ENCODE measurements around the gene ZBTB2. TPM values are rescaled to one million over a fixed set of nuclear protein-coding genes. Genes with fewer than 3 reads are reported as not detected.

The ZBTB2 gene
- total RNA-seq, 1 experiment from 2014 or later, result 14.3 TPM

DNA sequence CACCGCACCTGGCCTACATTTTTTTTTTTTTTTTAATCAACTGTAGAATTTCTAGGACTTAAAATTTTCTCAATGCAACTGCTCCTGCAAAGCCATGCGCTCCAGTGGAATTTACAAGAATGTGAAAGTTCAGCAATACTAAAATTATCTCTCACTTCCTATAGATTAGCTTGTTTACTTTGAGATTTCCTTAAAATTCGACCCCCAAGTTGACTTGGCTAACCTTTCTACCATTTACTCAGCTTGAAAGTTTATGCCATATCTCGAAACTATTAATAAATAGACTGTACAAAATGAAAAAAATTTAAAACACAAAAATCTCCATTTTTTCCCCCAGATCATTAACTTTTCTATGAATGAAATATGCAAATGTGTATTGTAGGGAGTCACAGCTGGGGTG, 64.3 kb downstream of the ZBTB2 start:
- peaks cover 24% of the 10 kb centered on the region for H3K4me1 Mint-ChIP-seq
- ATAC-seq (no peak), DNase-seq (ENCODE audit: low spot score) (no peak)
- H3K36me3 Mint-ChIP-seq, result no peaks in the 10 kb centered on the region
- H3K4me3 Mint-ChIP-seq, result no peak overlapping the region
- ChIA-PET CTCF (interaction anchor here (0.6 to 4.2 kb wide), 3 partner anchors 13 to 313 kb away, joined by 3 to 93 read pairs (median 3); no protein-coding TSS in a partner anchor), POLR2A (interaction anchor here (0.6 to 0.7 kb wide), 2 partner anchors 94 to 349 kb away, joined by 3 read pairs; no protein-coding TSS in a partner anchor)
- H3K27ac Mint-ChIP-seq, result no peak overlapping the region
- TF ChIP-seq ZNF232 (CRISPR knock-in tag; IDR thresholded peaks at IDR 0.05), result no peak
- no peak for TF ChIP-seq NFE2L1 (CRISPR knock-in tag; IDR thresholded peaks at IDR 0.05)
- no peak for TF ChIP-seq SOX15 (CRISPR knock-in tag; IDR thresholded peaks at IDR 0.05)
- TF ChIP-seq, protein P1, sequence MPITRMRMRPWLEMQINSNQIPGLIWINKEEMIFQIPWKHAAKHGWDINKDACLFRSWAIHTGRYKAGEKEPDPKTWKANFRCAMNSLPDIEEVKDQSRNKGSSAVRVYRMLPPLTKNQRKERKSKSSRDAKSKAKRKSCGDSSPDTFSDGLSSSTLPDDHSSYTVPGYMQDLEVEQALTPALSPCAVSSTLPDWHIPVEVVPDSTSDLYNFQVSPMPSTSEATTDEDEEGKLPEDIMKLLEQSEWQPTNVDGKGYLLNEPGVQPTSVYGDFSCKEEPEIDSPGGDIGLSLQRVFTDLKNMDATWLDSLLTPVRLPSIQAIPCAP (CRISPR knock-in tag; IDR thresholded peaks at IDR 0.05), result no peak
- TF ChIP-seq CREM (CRISPR knock-in tag; IDR thresholded peaks at IDR 0.05), result no peak
- TF ChIP-seq ZNF219 (CRISPR knock-in tag; IDR thresholded peaks at IDR 0.05; ENCODE audit: borderline replicate concordance), result no peak
- TF ChIP-seq, protein P2, sequence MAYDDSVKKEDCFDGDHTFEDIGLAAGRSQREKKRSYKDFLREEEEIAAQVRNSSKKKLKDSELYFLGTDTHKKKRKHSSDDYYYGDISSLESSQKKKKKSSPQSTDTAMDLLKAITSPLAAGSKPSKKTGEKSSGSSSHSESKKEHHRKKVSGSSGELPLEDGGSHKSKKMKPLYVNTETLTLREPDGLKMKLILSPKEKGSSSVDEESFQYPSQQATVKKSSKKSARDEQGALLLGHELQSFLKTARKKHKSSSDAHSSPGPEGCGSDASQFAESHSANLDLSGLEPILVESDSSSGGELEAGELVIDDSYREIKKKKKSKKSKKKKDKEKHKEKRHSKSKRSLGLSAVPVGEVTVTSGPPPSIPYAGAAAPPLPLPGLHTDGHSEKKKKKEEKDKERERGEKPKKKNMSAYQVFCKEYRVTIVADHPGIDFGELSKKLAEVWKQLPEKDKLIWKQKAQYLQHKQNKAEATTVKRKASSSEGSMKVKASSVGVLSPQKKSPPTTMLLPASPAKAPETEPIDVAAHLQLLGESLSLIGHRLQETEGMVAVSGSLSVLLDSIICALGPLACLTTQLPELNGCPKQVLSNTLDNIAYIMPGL (CRISPR knock-in tag; IDR thresholded peaks at IDR 0.05), result no peak
- TF ChIP-seq HMGA2 (CRISPR knock-in tag; IDR thresholded peaks at IDR 0.05), result no peak
- no peak for TF ChIP-seq JAZF1 (CRISPR knock-in tag; IDR thresholded peaks at IDR 0.05)
- no peak for TF ChIP-seq OVOL2 (CRISPR knock-in tag; IDR thresholded peaks at IDR 0.05; ENCODE audit: borderline replicate concordance)
- TF ChIP-seq KAT7 (CRISPR knock-in tag; IDR thresholded peaks at IDR 0.05; ENCODE audit: borderline replicate concordance), result no peak
- no peak for TF ChIP-seq ESRRA (CRISPR knock-in tag; IDR thresholded peaks at IDR 0.05; ENCODE audit: borderline replicate concordance)
- TF ChIP-seq, protein P3, sequence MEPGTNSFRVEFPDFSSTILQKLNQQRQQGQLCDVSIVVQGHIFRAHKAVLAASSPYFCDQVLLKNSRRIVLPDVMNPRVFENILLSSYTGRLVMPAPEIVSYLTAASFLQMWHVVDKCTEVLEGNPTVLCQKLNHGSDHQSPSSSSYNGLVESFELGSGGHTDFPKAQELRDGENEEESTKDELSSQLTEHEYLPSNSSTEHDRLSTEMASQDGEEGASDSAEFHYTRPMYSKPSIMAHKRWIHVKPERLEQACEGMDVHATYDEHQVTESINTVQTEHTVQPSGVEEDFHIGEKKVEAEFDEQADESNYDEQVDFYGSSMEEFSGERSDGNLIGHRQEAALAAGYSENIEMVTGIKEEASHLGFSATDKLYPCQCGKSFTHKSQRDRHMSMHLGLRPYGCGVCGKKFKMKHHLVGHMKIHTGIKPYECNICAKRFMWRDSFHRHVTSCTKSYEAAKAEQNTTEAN (CRISPR knock-in tag; IDR thresholded peaks at IDR 0.05), result no peak
- no peak for TF ChIP-seq GRHL2 (CRISPR knock-in tag; IDR thresholded peaks at IDR 0.05; ENCODE audit: insufficient replicate concordance, severe bottlenecking)
- H3K9me3 Mint-ChIP-seq, result no peaks in the 10 kb centered on the region
- H3K27me3 Mint-ChIP-seq (ENCODE audit: low read depth), result peaks cover 12% of the 10 kb centered on the region; the same call in 1 of the 2 replicates

DNA sequence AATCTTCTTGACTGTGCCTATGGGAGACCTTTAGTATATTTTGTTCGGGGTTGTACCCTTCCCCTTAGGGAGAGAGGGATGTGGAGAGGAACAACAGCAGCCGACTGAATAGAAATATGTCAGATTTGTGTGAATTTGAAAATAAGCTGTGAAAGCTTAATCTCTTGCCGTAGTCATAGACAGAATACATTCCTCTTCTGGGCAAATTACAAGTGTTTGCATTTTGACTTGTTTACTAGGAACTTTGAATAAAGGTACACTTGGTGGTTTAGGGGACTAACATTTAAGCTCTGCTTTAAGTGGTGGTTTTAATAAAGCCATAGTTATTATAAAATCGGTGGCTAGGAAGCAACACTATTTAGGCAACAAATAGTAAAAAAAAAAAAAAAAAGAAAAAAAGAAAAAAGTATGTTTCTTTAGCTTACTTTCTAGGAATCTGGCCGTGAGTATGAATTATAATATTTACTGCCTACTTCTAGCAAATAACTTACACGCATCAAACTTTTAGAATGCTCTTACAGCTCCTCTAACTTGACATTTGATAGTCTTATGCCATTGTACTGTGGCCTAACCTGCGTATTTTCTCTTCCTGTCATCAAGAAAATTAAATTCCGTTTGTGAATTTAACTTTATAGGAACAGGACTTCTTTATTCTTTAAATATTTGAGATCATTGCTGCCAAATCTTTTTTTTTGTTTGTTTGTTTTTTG, 65.1 kb downstream of the ZBTB2 start:
- H3K4me3 Mint-ChIP-seq, result peak overlapping the region; percentile 76
- TF ChIP-seq, protein P4, sequence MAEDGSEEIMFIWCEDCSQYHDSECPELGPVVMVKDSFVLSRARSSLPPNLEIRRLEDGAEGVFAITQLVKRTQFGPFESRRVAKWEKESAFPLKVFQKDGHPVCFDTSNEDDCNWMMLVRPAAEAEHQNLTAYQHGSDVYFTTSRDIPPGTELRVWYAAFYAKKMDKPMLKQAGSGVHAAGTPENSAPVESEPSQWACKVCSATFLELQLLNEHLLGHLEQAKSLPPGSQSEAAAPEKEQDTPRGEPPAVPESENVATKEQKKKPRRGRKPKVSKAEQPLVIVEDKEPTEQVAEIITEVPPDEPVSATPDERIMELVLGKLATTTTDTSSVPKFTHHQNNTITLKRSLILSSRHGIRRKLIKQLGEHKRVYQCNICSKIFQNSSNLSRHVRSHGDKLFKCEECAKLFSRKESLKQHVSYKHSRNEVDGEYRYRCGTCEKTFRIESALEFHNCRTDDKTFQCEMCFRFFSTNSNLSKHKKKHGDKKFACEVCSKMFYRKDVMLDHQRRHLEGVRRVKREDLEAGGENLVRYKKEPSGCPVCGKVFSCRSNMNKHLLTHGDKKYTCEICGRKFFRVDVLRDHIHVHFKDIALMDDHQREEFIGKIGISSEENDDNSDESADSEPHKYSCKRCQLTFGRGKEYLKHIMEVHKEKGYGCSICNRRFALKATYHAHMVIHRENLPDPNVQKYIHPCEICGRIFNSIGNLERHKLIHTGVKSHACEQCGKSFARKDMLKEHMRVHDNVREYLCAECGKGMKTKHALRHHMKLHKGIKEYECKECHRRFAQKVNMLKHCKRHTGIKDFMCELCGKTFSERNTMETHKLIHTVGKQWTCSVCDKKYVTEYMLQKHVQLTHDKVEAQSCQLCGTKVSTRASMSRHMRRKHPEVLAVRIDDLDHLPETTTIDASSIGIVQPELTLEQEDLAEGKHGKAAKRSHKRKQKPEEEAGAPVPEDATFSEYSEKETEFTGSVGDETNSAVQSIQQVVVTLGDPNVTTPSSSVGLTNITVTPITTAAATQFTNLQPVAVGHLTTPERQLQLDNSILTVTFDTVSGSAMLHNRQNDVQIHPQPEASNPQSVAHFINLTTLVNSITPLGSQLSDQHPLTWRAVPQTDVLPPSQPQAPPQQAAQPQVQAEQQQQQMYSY (CRISPR knock-in tag; IDR thresholded peaks at IDR 0.05), result no peak
- TF ChIP-seq FOXP1 (CRISPR knock-in tag; IDR thresholded peaks at IDR 0.05; ENCODE audit: borderline replicate concordance) (no peak), ZNF416 (CRISPR knock-in tag; IDR thresholded peaks at IDR 0.05) (no peak), CBFB (CRISPR knock-in tag; IDR thresholded peaks at IDR 0.05; ENCODE audit: low read depth) (no peak), RELA (CRISPR knock-in tag; IDR thresholded peaks at IDR 0.05; ENCODE audit: borderline replicate concordance) (no peak), ATF1 (CRISPR knock-in tag; IDR thresholded peaks at IDR 0.05) (no peak)
- TF ChIP-seq, protein P5, sequence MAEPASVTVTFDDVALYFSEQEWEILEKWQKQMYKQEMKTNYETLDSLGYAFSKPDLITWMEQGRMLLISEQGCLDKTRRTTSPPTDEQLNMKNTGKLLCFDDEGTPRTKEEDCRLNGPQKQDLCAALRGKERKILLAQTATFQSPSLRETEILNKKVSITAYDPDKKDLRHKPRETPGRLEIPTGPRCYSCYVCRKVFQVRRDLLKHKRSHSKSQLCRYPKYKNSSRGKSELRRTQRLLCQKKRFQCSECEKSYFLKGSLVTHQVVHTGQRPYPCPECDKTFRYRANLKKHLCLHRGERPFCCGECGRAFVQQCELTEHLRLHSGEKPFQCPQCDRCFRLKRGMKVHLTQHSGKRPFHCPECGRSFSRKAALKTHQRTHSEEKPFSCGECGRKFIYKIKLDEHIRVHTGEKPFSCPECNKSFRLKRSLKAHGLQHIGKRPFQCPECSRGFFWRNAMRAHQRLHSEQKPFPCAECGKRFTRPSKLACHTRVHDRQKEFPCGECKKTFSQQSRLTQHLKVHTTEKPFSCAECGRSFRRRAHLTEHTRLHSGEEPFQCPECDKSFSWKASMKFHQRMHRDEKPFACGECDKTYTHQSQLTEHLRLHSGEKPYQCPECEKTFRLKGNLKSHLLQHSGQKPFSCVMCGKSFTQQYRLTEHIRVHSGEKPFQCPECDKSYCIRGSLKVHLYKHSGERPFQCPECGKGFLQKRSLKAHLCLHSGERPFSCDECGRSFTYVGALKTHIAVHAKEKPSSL (CRISPR knock-in tag; conservative IDR thresholded peaks at IDR 0.05), result no peak
- TF ChIP-seq, protein P6, sequence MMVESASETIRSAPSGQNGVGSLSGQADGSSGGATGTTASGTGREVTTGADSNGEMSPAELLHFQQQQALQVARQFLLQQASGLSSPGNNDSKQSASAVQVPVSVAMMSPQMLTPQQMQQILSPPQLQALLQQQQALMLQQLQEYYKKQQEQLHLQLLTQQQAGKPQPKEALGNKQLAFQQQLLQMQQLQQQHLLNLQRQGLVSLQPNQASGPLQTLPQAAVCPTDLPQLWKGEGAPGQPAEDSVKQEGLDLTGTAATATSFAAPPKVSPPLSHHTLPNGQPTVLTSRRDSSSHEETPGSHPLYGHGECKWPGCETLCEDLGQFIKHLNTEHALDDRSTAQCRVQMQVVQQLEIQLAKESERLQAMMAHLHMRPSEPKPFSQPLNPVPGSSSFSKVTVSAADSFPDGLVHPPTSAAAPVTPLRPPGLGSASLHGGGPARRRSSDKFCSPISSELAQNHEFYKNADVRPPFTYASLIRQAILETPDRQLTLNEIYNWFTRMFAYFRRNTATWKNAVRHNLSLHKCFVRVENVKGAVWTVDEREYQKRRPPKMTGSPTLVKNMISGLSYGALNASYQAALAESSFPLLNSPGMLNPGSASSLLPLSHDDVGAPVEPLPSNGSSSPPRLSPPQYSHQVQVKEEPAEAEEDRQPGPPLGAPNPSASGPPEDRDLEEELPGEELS (CRISPR knock-in tag; IDR thresholded peaks at IDR 0.05), result no peak

More for the DNA sequence above, 65.1 kb downstream of the ZBTB2 start:
- no peaks in the 10 kb centered on the region; the same call in 1 of the 2 replicates for H3K9me3 Mint-ChIP-seq
- peaks cover 24% of the 10 kb centered on the region for H3K4me1 Mint-ChIP-seq
- H3K27me3 Mint-ChIP-seq (ENCODE audit: low read depth), result peaks cover 12% of the 10 kb centered on the region; the same call in 1 of the 2 replicates
- POLR2A ChIA-PET, result interaction anchor here (0.6 to 2.6 kb wide), 2 partner anchors 86 to 92 kb away, joined by 3 to 18 read pairs; partner anchors contain the start of gene AKAP12
- DNase-seq (ENCODE audit: low spot score) (no peak), ATAC-seq (no peak)
- no peak overlapping the region; the same call in 1 of the 2 replicates for H3K27ac Mint-ChIP-seq
- CTCF ChIA-PET, result interaction anchor here (0.6 to 4.2 kb wide), 9 partner anchors 8 to 397 kb away, joined by 3 to 93 read pairs (median 4); partner anchors contain the start of gene AKAP12
- 0 out of 2 replicates have a peak, but pooled peaks cover 1% of the 10 kb centered on the region for H3K36me3 Mint-ChIP-seq
